ENCODE results near the gene CRACR2A.

CRACR2A gene

GRCh38 chr12:3622822-3623690 is 129.9 kb downstream of the CRACR2A start:
- no peak for FAIRE-seq

GRCh38 chr12:3622021-3622821 is 130.7 kb downstream of the CRACR2A start:
- DNase-seq (ENCODE audit: low spot score): no peak
- no peak for FAIRE-seq

More at GRCh38 chr12:3622822-3623690, 129.9 kb downstream of the CRACR2A start:
- DNase-seq (ENCODE audit: low spot score): no peak

GRCh38 chr12:3620856-3621255 is 132.1 kb downstream of the CRACR2A start:
- DNase-seq (ENCODE audit: low spot score) (no peak), FAIRE-seq (no peak)

- FAIRE-seq: no peak
- DNase-seq (ENCODE audit: low spot score): no peak
Measured at GRCh38 chr12:3617565-3617964, 135.3 kb downstream of the CRACR2A start.

GRCh38 chr12:3615862-3616261 is 137.0 kb downstream of the CRACR2A start:
- no peak for FAIRE-seq
- DNase-seq (ENCODE audit: low spot score): no peak

GRCh38 chr12:3614806-3615466 is 138.0 kb downstream of the CRACR2A start:
- DNase-seq (ENCODE audit: low spot score): no peak
- no peak for FAIRE-seq

- FAIRE-seq (no peak), DNase-seq (ENCODE audit: low spot score) (no peak)
Measured at GRCh38 chr12:3613641-3614395, 139.1 kb downstream of the CRACR2A start.

- FAIRE-seq (no peak), DNase-seq (ENCODE audit: low spot score) (no peak)
Measured at GRCh38 chr12:3611860-3612703, 140.8 kb downstream of the CRACR2A start.

- DNase-seq (ENCODE audit: low spot score) (no peak), FAIRE-seq (no peak)
Measured at GRCh38 chr12:3607821-3608220, 145.1 kb downstream of the CRACR2A start.

GRCh38 chr12:3607039-3607720 is 145.7 kb downstream of the CRACR2A start:
- FAIRE-seq: no peak

GRCh38 chr12:3606128-3606527 is 146.8 kb downstream of the CRACR2A start:
- FAIRE-seq (no peak), DNase-seq (ENCODE audit: low spot score) (no peak)

More at GRCh38 chr12:3607039-3607720, 145.7 kb downstream of the CRACR2A start:
- DNase-seq (ENCODE audit: low spot score): no peak

- FAIRE-seq (no peak), DNase-seq (ENCODE audit: low spot score) (no peak)
Measured at GRCh38 chr12:3605692-3606091, 147.2 kb downstream of the CRACR2A start.

GRCh38 chr12:3604748-3605586 is 147.9 kb downstream of the CRACR2A start:
- no peak for FAIRE-seq

GRCh38 chr12:3604286-3604685 is 148.6 kb downstream of the CRACR2A start:
- no peak for DNase-seq (ENCODE audit: low spot score)
- FAIRE-seq: no peak

More at GRCh38 chr12:3604748-3605586, 147.9 kb downstream of the CRACR2A start:
- DNase-seq (ENCODE audit: low spot score): no peak

- DNase-seq (ENCODE audit: low spot score): no peak
- no peak for FAIRE-seq
Measured at GRCh38 chr12:3603576-3603975, 149.3 kb downstream of the CRACR2A start.

- no peak for FAIRE-seq
Measured at GRCh38 chr12:3602488-3602887, 150.4 kb downstream of the CRACR2A start.

GRCh38 chr12:3601461-3602150 is 151.3 kb downstream of the CRACR2A start:
- DNase-seq (ENCODE audit: low spot score) (no peak), FAIRE-seq (no peak)

More at GRCh38 chr12:3602488-3602887, 150.4 kb downstream of the CRACR2A start:
- no peak for DNase-seq (ENCODE audit: low spot score)

- DNase-seq (ENCODE audit: low spot score): no peak
- FAIRE-seq: no peak
Measured at GRCh38 chr12:3600951-3601350, 152.0 kb downstream of the CRACR2A start.

Measured in RCC 7860 (cell line).